Measurements from ENCODE around the gene AFF3. TPM values are rescaled to one million over a fixed set of nuclear protein-coding genes. Genes with fewer than 3 reads are reported as not detected.

Gene AFF3
- total RNA-seq, 1 donor from 2014 or later, result 44.6 TPM

GRCh38 chr2:100034431-100034830 is 108.0 kb downstream of the AFF3 start:
- no peaks in the 10 kb centered on the region for H3K36me3 ChIP-seq
- intact Hi-C loops (cut with DNase I), result no loop called here
- no peak for TF ChIP-seq CTCF (IDR thresholded peaks at IDR 0.05)
- H3K27ac ChIP-seq, result no peak overlapping the region
- no peak for DNase-seq
- no peaks in the 10 kb centered on the region for H3K27me3 ChIP-seq
- no peaks in the 10 kb centered on the region for H3K4me1 ChIP-seq
- H3K9me3 ChIP-seq, result no peaks in the 10 kb centered on the region
- no peak for ATAC-seq
- no peak overlapping the region for H3K4me3 ChIP-seq

- Histone ChIP-seq H3K4me3 (no peak overlapping the region), H3K4me1 (no peaks in the 10 kb centered on the region), H3K27ac (no peak overlapping the region), H3K36me3 (no peaks in the 10 kb centered on the region), H3K27me3 (no peaks in the 10 kb centered on the region), H3K9me3 (no peaks in the 10 kb centered on the region)
- ATAC-seq, result no peak
- no peak for TF ChIP-seq CTCF (IDR thresholded peaks at IDR 0.05)
- no peak for DNase-seq
- intact Hi-C loops (cut with DNase I), result no loop called here
Measured at GRCh38 chr2:100033976-100034375, 108.4 kb downstream of the AFF3 start.

GRCh38 chr2:100031604-100032003 is 110.8 kb downstream of the AFF3 start:
- Histone ChIP-seq H3K4me3 (no peak overlapping the region), H3K36me3 (no peaks in the 10 kb centered on the region), H3K4me1 (no peaks in the 10 kb centered on the region), H3K27ac (no peak overlapping the region), H3K9me3 (no peaks in the 10 kb centered on the region), H3K27me3 (no peaks in the 10 kb centered on the region)
- intact Hi-C loops (cut with DNase I), result no loop called here
- TF ChIP-seq CTCF (IDR thresholded peaks at IDR 0.05), result no peak
- no peak for DNase-seq
- ATAC-seq, result no peak

- H3K27me3 ChIP-seq, result no peaks in the 10 kb centered on the region
- H3K9me3 ChIP-seq, result no peaks in the 10 kb centered on the region
- H3K4me1 ChIP-seq, result no peaks in the 10 kb centered on the region
- no peak for TF ChIP-seq CTCF (IDR thresholded peaks at IDR 0.05)
- H3K4me3 ChIP-seq, result no peak overlapping the region
- ATAC-seq, result no peak
- DNase-seq, result no peak
- intact Hi-C loops (cut with DNase I), result no loop called here
- H3K27ac ChIP-seq, result no peak overlapping the region
- no peaks in the 10 kb centered on the region for H3K36me3 ChIP-seq
Measured at GRCh38 chr2:100029460-100029859, 112.9 kb downstream of the AFF3 start.

- no peak overlapping the region for H3K27ac ChIP-seq
- H3K4me3 ChIP-seq, result no peak overlapping the region
- no peaks in the 10 kb centered on the region for H3K27me3 ChIP-seq
- DNase-seq (no peak), ATAC-seq (no peak)
- no peaks in the 10 kb centered on the region for H3K4me1 ChIP-seq
- no peaks in the 10 kb centered on the region for H3K9me3 ChIP-seq
- intact Hi-C loops (cut with DNase I), result no loop called here
- no peaks in the 10 kb centered on the region for H3K36me3 ChIP-seq
- TF ChIP-seq CTCF (IDR thresholded peaks at IDR 0.05), result no peak
Measured at GRCh38 chr2:100021791-100022340, 120.5 kb downstream of the AFF3 start.

GRCh38 chr2:100019499-100019898 is 122.9 kb downstream of the AFF3 start:
- no peak for DNase-seq
- ATAC-seq, result peak; percentile 29
- no peaks in the 10 kb centered on the region for H3K27me3 ChIP-seq
- H3K27ac ChIP-seq, result no peak overlapping the region
- intact Hi-C loops (cut with DNase I), result no loop called here
- H3K4me1 ChIP-seq, result no peaks in the 10 kb centered on the region
- H3K36me3 ChIP-seq, result no peaks in the 10 kb centered on the region
- H3K4me3 ChIP-seq, result no peak overlapping the region
- H3K9me3 ChIP-seq, result no peaks in the 10 kb centered on the region
- no peak for TF ChIP-seq CTCF (IDR thresholded peaks at IDR 0.05)
